CD4-positive, CD25-positive, alpha-beta regulatory T cell (primary cell): ENCODE results near the gene THOC1. TPM values are rescaled to one million over a fixed set of nuclear protein-coding genes. Genes with fewer than 3 reads are reported as not detected.

ENCODE experiments used
- ATAC-seq, 2 donors: fragments of 150-1000 bp; cut with Tn5 transposase; one replicate each; pipeline ENCODE4 v1.10.0; 2021; ENCODE audit warnings: low read depth in 2 of 2, moderate number of reproducible peaks in 2 of 2, moderate library complexity in 1 of 2
- DNase-seq, 3 donors: peaks; one replicate each; pipeline versions ENCODE4 v3.0.0 to v3.0.0-alpha.2; 2012 to 2022; ENCODE audit warnings: mixed read lengths in 1 of 3
- H3K27ac ChIP-seq: one replicate; pipeline ENCODE4 v1.7.0; 2013; ENCODE audit warnings: mild to moderate bottlenecking, low read length; ENCODE audit not compliant: insufficient read depth, poor library complexity, severe bottlenecking
- H3K27me3 ChIP-seq: one replicate; pipeline ENCODE4 v1.7.0; 2013; ENCODE audit warnings: low read length; ENCODE audit not compliant: control insufficient read depth, insufficient read depth
- H3K36me3 ChIP-seq: one replicate; pipeline ENCODE4 v1.7.0; 2013; ENCODE audit warnings: mild to moderate bottlenecking, low read length, moderate library complexity; ENCODE audit not compliant: control insufficient read depth, insufficient read depth
- H3K4me1 ChIP-seq: 2 replicates; pipeline ENCODE4 v1.7.0; 2013; ENCODE audit warnings: mild to moderate bottlenecking, low read length; ENCODE audit not compliant: insufficient read depth, control insufficient read depth, poor library complexity, severe bottlenecking
- H3K4me3 ChIP-seq: one replicate; pipeline ENCODE4 v1.7.0; 2013; ENCODE audit warnings: low read depth, mild to moderate bottlenecking, low read length, moderate library complexity
- H3K9me3 ChIP-seq, 2 experiments: 1 replicate in 1 of 2; 2 replicates in 1 of 2; pipeline ENCODE4 v1.7.0; 2013; ENCODE audit warnings: low read length in 2 of 2, mild to moderate bottlenecking in 1 of 2, moderate library complexity in 1 of 2; ENCODE audit not compliant: control insufficient read depth in 2 of 2
- H3K27ac Mint-ChIP-seq, 3 donors: one replicate each; pipeline ENCODE4 v1.8.0; 2020 to 2022; ENCODE audit warnings: mild to moderate bottlenecking in 3 of 3, mixed read lengths in 3 of 3, moderate library complexity in 2 of 3
- H3K27me3 Mint-ChIP-seq: one replicate; pipeline ENCODE4 v1.8.0; 2022; ENCODE audit warnings: mild to moderate bottlenecking, mixed read lengths
- H3K36me3 Mint-ChIP-seq: one replicate; pipeline ENCODE4 v1.8.0; 2020; ENCODE audit warnings: mixed read lengths
- H3K4me1 Mint-ChIP-seq, 4 donors: one replicate each; pipeline ENCODE4 v1.8.0; 2020 to 2022; ENCODE audit warnings: mixed read lengths in 4 of 4, mild to moderate bottlenecking in 1 of 4
- H3K4me3 Mint-ChIP-seq, 4 donors: one replicate each; pipeline ENCODE4 v1.8.0; 2020 to 2022; ENCODE audit warnings: mild to moderate bottlenecking in 4 of 4, mixed read lengths in 4 of 4, moderate library complexity in 3 of 4
- H3K9me3 Mint-ChIP-seq, 7 donors: one replicate each; pipeline ENCODE4 v1.8.0; 2020 to 2022; ENCODE audit warnings: mixed read lengths in 7 of 7, mild to moderate bottlenecking in 3 of 7, moderate library complexity in 2 of 7
- polyA plus RNA-seq, 4 donors: library from polyadenylated mRNA; unstranded; fragments of 300-500 nt; fragmentation: Illumina TruSeq; gene quantifications; one replicate each; pipeline ENCODE4 v1.2.3, GENCODE V29; 2021
- total RNA-seq: library from RNA; stranded (reverse); gene quantifications from one replicate; pipeline ENCODE4 v1.2.3, GENCODE V29; 2022

The THOC1 gene
- total and polyA plus RNA-seq, 5 donors from 2014 or later = 14.9 to 86.3 (median 17.9) TPM

GRCh38 chr18:227902-228301, 39.9 kb downstream of the THOC1 start:
- peak overlapping the region; percentile 19 to 97 (median 81) for H3K27ac Mint-ChIP-seq
- Histone ChIP-seq H3K36me3 (peaks cover 40% of the 10 kb centered on the region), H3K4me1 (no peaks in the 10 kb centered on the region), H3K9me3 (no peaks in the 10 kb centered on the region), H3K4me3 (no peak overlapping the region), H3K27ac (no peak overlapping the region), H3K27me3 (no peaks in the 10 kb centered on the region)
- H3K27me3 Mint-ChIP-seq = no peaks in the 10 kb centered on the region
- DNase-seq (no peak), ATAC-seq (no peak)
- H3K4me1 Mint-ChIP-seq = peaks cover 0 to 11% (median 6%) of the 10 kb centered on the region in 4 donors
- no peak overlapping the region for H3K4me3 Mint-ChIP-seq
- peaks cover 0 to 2% (median 0%) of the 10 kb centered on the region in 7 donors for H3K9me3 Mint-ChIP-seq
- H3K36me3 Mint-ChIP-seq = peaks cover 51% of the 10 kb centered on the region

- H3K9me3 Mint-ChIP-seq = peaks cover 0 to 2% (median 0%) of the 10 kb centered on the region in 7 donors
- H3K27ac ChIP-seq = no peak overlapping the region
- H3K27me3 Mint-ChIP-seq = no peaks in the 10 kb centered on the region
Observed at GRCh38 chr18:227374-227773, 40.5 kb downstream of the THOC1 start.

GRCh38 chr18:225745-226144, 42.1 kb downstream of the THOC1 start:
- no peaks in the 10 kb centered on the region for H3K27me3 ChIP-seq
- H3K9me3 Mint-ChIP-seq = peaks cover 0 to 2% (median 0%) of the 10 kb centered on the region in 7 donors
- peaks cover 0 to 11% (median 5%) of the 10 kb centered on the region in 4 donors for H3K4me1 Mint-ChIP-seq
- H3K27ac ChIP-seq = no peak overlapping the region
- H3K4me1 ChIP-seq = no peaks in the 10 kb centered on the region
- no peaks in the 10 kb centered on the region for H3K27me3 Mint-ChIP-seq
- H3K36me3 ChIP-seq = peaks cover 43% of the 10 kb centered on the region
- peaks cover 49% of the 10 kb centered on the region for H3K36me3 Mint-ChIP-seq
- no peak for ATAC-seq
- H3K27ac Mint-ChIP-seq = peak overlapping the region in 1 of 3 donors; percentile 35
- H3K9me3 ChIP-seq = no peaks in the 10 kb centered on the region
- H3K4me3 Mint-ChIP-seq = no peak overlapping the region
- no peak for DNase-seq
- no peak overlapping the region for H3K4me3 ChIP-seq

More at GRCh38 chr18:227374-227773, 40.5 kb downstream of the THOC1 start:
- Mint-ChIP-seq H3K4me1 (peaks cover 0 to 11% (median 5%) of the 10 kb centered on the region in 4 donors), H3K36me3 (peaks cover 50% of the 10 kb centered on the region), H3K4me3 (no peak overlapping the region), H3K27ac (no peak overlapping the region)
- no peaks in the 10 kb centered on the region for H3K4me1 ChIP-seq
- DNase-seq (no peak), ATAC-seq (no peak)
- H3K4me3 ChIP-seq = no peak overlapping the region
- no peaks in the 10 kb centered on the region for H3K27me3 ChIP-seq
- H3K9me3 ChIP-seq = no peaks in the 10 kb centered on the region
- peaks cover 44% of the 10 kb centered on the region for H3K36me3 ChIP-seq

- Mint-ChIP-seq H3K4me1 (peaks cover 0 to 5% (median 0%) of the 10 kb centered on the region in 4 donors), H3K36me3 (peaks cover 42% of the 10 kb centered on the region), H3K9me3 (peaks cover 0 to 2% (median 0%) of the 10 kb centered on the region in 7 donors), H3K27ac (peak overlapping the region in 1 of 3 donors; percentile 26), H3K27me3 (no peaks in the 10 kb centered on the region), H3K4me3 (no peak overlapping the region)
- Histone ChIP-seq H3K27ac (no peak overlapping the region), H3K36me3 (peaks cover 56% of the 10 kb centered on the region), H3K4me3 (no peak overlapping the region), H3K4me1 (no peaks in the 10 kb centered on the region), H3K9me3 (no peaks in the 10 kb centered on the region), H3K27me3 (no peaks in the 10 kb centered on the region)
- DNase-seq = no peak
- no peak for ATAC-seq
Observed at GRCh38 chr18:220708-221107, 47.1 kb downstream of the THOC1 start.

GRCh38 chr18:217532-218336, 50.1 kb downstream of the THOC1 start:
- Histone ChIP-seq H3K27me3 (no peaks in the 10 kb centered on the region), H3K27ac (no peak overlapping the region), H3K4me3 (no peak overlapping the region), H3K36me3 (peaks cover 63% of the 10 kb centered on the region), H3K9me3 (no peaks in the 10 kb centered on the region), H3K4me1 (no peaks in the 10 kb centered on the region)
- peak overlapping the region; percentile 68 to 82 (median 72) for H3K27ac Mint-ChIP-seq
- no peaks in the 10 kb centered on the region for H3K27me3 Mint-ChIP-seq
- peaks cover 0 to 2% (median 0%) of the 10 kb centered on the region in 7 donors for H3K9me3 Mint-ChIP-seq
- H3K4me1 Mint-ChIP-seq = peaks cover 0 to 5% (median 0%) of the 10 kb centered on the region in 4 donors
- ATAC-seq (no peak), DNase-seq (no peak)
- H3K4me3 Mint-ChIP-seq = no peak overlapping the region
- H3K36me3 Mint-ChIP-seq = peaks cover 36% of the 10 kb centered on the region

GRCh38 chr18:215448-216010, 52.3 kb downstream of the THOC1 start:
- Histone ChIP-seq H3K4me3 (no peak overlapping the region), H3K27me3 (no peaks in the 10 kb centered on the region), H3K9me3 (no peaks in the 10 kb centered on the region), H3K27ac (no peak overlapping the region), H3K36me3 (peaks cover 73% of the 10 kb centered on the region), H3K4me1 (no peaks in the 10 kb centered on the region)
- no peak overlapping the region for H3K27ac Mint-ChIP-seq
- peaks cover 0 to 2% (median 0%) of the 10 kb centered on the region in 7 donors for H3K9me3 Mint-ChIP-seq
- DNase-seq (no peak), ATAC-seq (no peak)
- no peak overlapping the region for H3K4me3 Mint-ChIP-seq
- H3K27me3 Mint-ChIP-seq = no peaks in the 10 kb centered on the region
- H3K36me3 Mint-ChIP-seq = peaks cover 46% of the 10 kb centered on the region
- peaks cover 0 to 5% (median 0%) of the 10 kb centered on the region in 4 donors for H3K4me1 Mint-ChIP-seq

GRCh38 chr18:213966-214365, 53.9 kb downstream of the THOC1 start:
- H3K36me3 Mint-ChIP-seq = peaks cover 54% of the 10 kb centered on the region
- Histone ChIP-seq H3K4me3 (no peak overlapping the region), H3K9me3 (no peaks in the 10 kb centered on the region), H3K4me1 (no peaks in the 10 kb centered on the region), H3K27me3 (no peaks in the 10 kb centered on the region), H3K36me3 (peaks cover 89% of the 10 kb centered on the region), H3K27ac (no peak overlapping the region)
- peaks cover 0 to 2% (median 0%) of the 10 kb centered on the region in 7 donors for H3K9me3 Mint-ChIP-seq
- peaks cover 0 to 3% (median 0%) of the 10 kb centered on the region in 4 donors for H3K4me1 Mint-ChIP-seq
- ATAC-seq = no peak
- no peak for DNase-seq
- H3K27me3 Mint-ChIP-seq = no peaks in the 10 kb centered on the region
- H3K27ac Mint-ChIP-seq = peak overlapping the region in 1 of 3 donors; percentile 74
- no peak overlapping the region for H3K4me3 Mint-ChIP-seq
